Caco-2 (cell line): ENCODE measurements around the gene AUTS2. TPM values are rescaled to one million over a fixed set of nuclear protein-coding genes. Genes with fewer than 3 reads are reported as not detected.
A peak's percentile ranks its signal among the peaks of the same experiment; 100 is the strongest.

ENCODE experiments used
- BruUV-seq: library from RNA; stranded (reverse); fragments of 400-500 nt; replicated peaks from 2 replicates; lab custom pipeline; 2021; lab: Mats Ljungman, UMichigan
- CTCF ChIA-PET: fragments of 300-600 bp; sonication (Branson Sonifier 250); formaldehyde crosslinking; loops from one replicate; lab custom pipeline; 2022; ENCODE audit warnings: antibody characterized with exemption; lab: Charles Lee
- POLR2A ChIA-PET: fragments of 300-600 bp; sonication (Branson Sonifier 250); formaldehyde crosslinking; loops from one replicate; lab custom pipeline; 2022; ENCODE audit warnings: antibody characterized with exemption; lab: Charles Lee
- DNase-seq, 2 experiments: peaks; one replicate each; pipeline versions ENCODE4 v3.0.0 to v3.0.0-alpha.2; 2020 to 2022
- H3K27me3 ChIP-seq: replicated peaks from 2 replicates; pipeline ENCODE4 v1.6.0; 2011; ENCODE audit warnings: low read length; ENCODE audit not compliant: control insufficient read depth, insufficient read depth
- H3K36me3 ChIP-seq: 2 replicates; pipeline ENCODE4 v1.5.1; 2011; ENCODE audit warnings: low read length; ENCODE audit not compliant: control insufficient read depth, insufficient read depth
- H3K4me1 ChIP-seq: fragments of 250-450 bp; sonication (Bioruptor Pico); 2 replicates; pipeline ENCODE4 v1.5.1; 2020; ENCODE audit warnings: mild to moderate bottlenecking
- H3K4me3 ChIP-seq: 2 replicates; pipeline ENCODE4 v1.5.1; 2011; ENCODE audit warnings: low read depth, mild to moderate bottlenecking, control low read depth, low read length
- H3K9me3 ChIP-seq: fragments of 250-450 bp; sonication (Bioruptor Pico); 2 replicates; pipeline ENCODE4 v1.5.1; 2020; ENCODE audit warnings: mild to moderate bottlenecking, moderate library complexity
- H3K27ac Mint-ChIP-seq: one replicate; pipeline ENCODE4 v1.8.0; 2022; ENCODE audit warnings: mixed read lengths; ENCODE audit not compliant: unreplicated experiment
- H3K27me3 Mint-ChIP-seq: one replicate; pipeline ENCODE4 v1.8.0; 2022; ENCODE audit warnings: mixed read lengths; ENCODE audit not compliant: insufficient read depth, unreplicated experiment
- H3K36me3 Mint-ChIP-seq: one replicate; pipeline ENCODE4 v1.8.0; 2022; ENCODE audit warnings: mild to moderate bottlenecking, mixed read lengths; ENCODE audit not compliant: insufficient read depth, unreplicated experiment
- H3K4me1 Mint-ChIP-seq: one replicate; pipeline ENCODE4 v1.8.0; 2022; ENCODE audit warnings: low read depth, mixed read lengths; ENCODE audit not compliant: unreplicated experiment
- H3K4me3 Mint-ChIP-seq: one replicate; pipeline ENCODE4 v1.8.0; 2022; ENCODE audit warnings: mild to moderate bottlenecking, moderate library complexity, mixed read lengths; ENCODE audit not compliant: unreplicated experiment
- H3K9me3 Mint-ChIP-seq: one replicate; pipeline ENCODE4 v1.8.0; 2022; ENCODE audit warnings: mixed read lengths; ENCODE audit not compliant: unreplicated experiment
- intact Hi-C: fragments of 100-400 bp; cut with micrococcal nuclease; formaldehyde crosslinking; loops from one replicate; pipeline ENCODE4 v1.10.0; 2022; ENCODE audit not compliant: unreplicated experiment
- total RNA-seq: library from RNA; stranded (reverse); gene quantifications from 2 replicates; pipeline ENCODE4 v1.2.3, GENCODE V29; 2022
- TF ChIP-seq, protein P1 (sequence below), 2 experiments: fragments of 200-600 bp in 1 of 2; IDR thresholded peaks; 1 replicate in 1 of 2; 2 replicates in 1 of 2; pipeline versions ENCODE4 v1.5.1 to v1.8.0; 2011 to 2022; ENCODE audit warnings: antibody characterized with exemption in 1 of 2, control low read depth in 1 of 2, inconsistent platforms in 1 of 2, low read depth in 1 of 2, low read length in 1 of 2, mild to moderate bottlenecking in 1 of 2, moderate library complexity in 1 of 2; ENCODE audit not compliant: insufficient read depth in 1 of 2, severe bottlenecking in 1 of 2, unreplicated experiment in 1 of 2

Gene AUTS2
- total RNA-seq, 1 experiment from 2014 or later = 37.1 TPM

DNA sequence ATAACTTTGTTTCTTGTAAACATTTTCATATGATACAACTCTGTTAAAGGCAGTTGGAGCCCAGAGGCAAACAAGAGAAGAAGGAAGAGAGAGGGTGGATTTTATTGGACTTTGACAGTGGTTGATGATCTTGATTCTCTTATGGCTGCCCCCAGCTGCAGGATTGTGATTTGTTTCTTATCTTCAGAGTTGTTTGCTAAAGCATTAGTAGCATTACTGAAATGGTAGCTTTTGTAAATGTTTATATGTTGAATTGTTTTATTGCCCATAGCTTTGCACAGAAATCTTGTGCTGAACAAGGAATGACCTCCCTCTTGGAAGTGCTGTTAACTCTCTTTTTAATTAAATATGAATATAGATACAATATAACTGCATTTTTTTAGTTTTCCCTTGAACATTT lies 309.4 kb downstream of the AUTS2 start:
- BruUV-seq = no TSS peak
- Histone ChIP-seq H3K27me3 (peaks cover 4% of the 10 kb centered on the region; the same call in 1 of the 2 replicates), H3K9me3 (no peaks in the 10 kb centered on the region), H3K4me3 (no peak overlapping the region), H3K36me3 (no peaks in the 10 kb centered on the region), H3K4me1 (peaks cover 14% of the 10 kb centered on the region)
- ChIA-PET CTCF (no interaction called here), POLR2A (no interaction called here)
- Mint-ChIP-seq H3K4me3 (no peak overlapping the region), H3K9me3 (peaks cover 3% of the 10 kb centered on the region), H3K27me3 (peaks cover 8% of the 10 kb centered on the region), H3K36me3 (no peaks in the 10 kb centered on the region), H3K4me1 (peaks cover 11% of the 10 kb centered on the region), H3K27ac (no peak overlapping the region)
- TF ChIP-seq, protein P1, sequence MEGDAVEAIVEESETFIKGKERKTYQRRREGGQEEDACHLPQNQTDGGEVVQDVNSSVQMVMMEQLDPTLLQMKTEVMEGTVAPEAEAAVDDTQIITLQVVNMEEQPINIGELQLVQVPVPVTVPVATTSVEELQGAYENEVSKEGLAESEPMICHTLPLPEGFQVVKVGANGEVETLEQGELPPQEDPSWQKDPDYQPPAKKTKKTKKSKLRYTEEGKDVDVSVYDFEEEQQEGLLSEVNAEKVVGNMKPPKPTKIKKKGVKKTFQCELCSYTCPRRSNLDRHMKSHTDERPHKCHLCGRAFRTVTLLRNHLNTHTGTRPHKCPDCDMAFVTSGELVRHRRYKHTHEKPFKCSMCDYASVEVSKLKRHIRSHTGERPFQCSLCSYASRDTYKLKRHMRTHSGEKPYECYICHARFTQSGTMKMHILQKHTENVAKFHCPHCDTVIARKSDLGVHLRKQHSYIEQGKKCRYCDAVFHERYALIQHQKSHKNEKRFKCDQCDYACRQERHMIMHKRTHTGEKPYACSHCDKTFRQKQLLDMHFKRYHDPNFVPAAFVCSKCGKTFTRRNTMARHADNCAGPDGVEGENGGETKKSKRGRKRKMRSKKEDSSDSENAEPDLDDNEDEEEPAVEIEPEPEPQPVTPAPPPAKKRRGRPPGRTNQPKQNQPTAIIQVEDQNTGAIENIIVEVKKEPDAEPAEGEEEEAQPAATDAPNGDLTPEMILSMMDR (IDR thresholded peaks at IDR 0.05; ENCODE audit: insufficient read depth in 1 of 2, low read depth in 1 of 2, low read length in 1 of 2, severe bottlenecking in 1 of 2, unreplicated experiment in 1 of 2) = no peak
- DNase-seq = peak in 1 of 2 experiments; percentile 11
- intact Hi-C loops = no loop called here

DNA sequence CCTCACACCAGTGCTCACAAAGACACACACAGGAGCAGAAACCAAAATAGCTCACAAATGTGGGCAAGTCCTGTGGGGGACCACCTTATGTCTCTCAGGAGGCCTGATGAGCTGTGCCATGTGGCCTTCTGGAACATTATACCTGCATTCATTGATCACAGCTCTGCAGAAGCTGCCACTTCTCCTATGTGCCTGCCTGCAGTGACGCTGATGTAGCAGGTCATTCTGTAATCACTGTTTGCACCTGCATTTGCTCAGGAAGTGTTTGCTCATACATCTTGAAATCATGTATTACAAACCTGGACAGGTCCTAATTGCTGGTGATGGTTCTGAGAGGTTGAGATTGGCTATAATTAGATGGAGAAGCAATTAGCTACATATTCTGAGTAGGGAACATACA lies 310.2 kb downstream of the AUTS2 start:
- intact Hi-C loops = no loop called here
- peaks cover 11% of the 10 kb centered on the region for H3K4me1 Mint-ChIP-seq
- Histone ChIP-seq H3K4me3 (no peak overlapping the region), H3K27me3 (peaks cover 4% of the 10 kb centered on the region; the same call in 1 of the 2 replicates), H3K36me3 (no peaks in the 10 kb centered on the region), H3K4me1 (peaks cover 14% of the 10 kb centered on the region), H3K9me3 (no peaks in the 10 kb centered on the region)
- POLR2A ChIA-PET = no interaction called here
- DNase-seq = no peak
- no TSS peak for BruUV-seq
- H3K36me3 Mint-ChIP-seq = no peaks in the 10 kb centered on the region
- peaks cover 8% of the 10 kb centered on the region for H3K27me3 Mint-ChIP-seq
- H3K27ac Mint-ChIP-seq = no peak overlapping the region
- no peak overlapping the region for H3K4me3 Mint-ChIP-seq
- CTCF ChIA-PET = no interaction called here
- TF ChIP-seq, protein P1 (IDR thresholded peaks at IDR 0.05; ENCODE audit: insufficient read depth in 1 of 2, low read depth in 1 of 2, low read length in 1 of 2, severe bottlenecking in 1 of 2, unreplicated experiment in 1 of 2) = no peak
- peaks cover 6% of the 10 kb centered on the region for H3K9me3 Mint-ChIP-seq

DNA sequence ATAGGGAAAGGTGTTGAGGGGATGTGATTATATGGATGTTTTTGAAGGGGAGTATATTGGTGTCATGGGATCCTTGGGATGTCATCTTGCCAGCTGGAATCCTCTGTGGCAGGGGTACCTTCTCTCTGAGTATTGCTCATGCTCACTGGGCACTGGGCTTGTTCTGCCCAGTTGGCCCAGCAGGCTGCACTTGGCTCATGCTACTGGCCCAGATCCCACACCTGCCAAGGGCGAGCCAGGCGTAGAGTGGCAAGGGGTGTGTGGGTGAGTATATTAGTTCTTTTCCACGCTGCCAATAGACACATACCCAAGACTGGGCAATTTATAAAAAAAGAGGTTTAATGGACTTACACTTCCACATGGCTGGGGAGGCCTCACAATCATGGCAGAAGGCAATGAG lies 311.9 kb downstream of the AUTS2 start:
- ChIA-PET POLR2A (no interaction called here), CTCF (no interaction called here)
- Histone ChIP-seq H3K4me3 (no peak overlapping the region), H3K36me3 (no peaks in the 10 kb centered on the region), H3K4me1 (peaks cover 14% of the 10 kb centered on the region), H3K9me3 (no peaks in the 10 kb centered on the region), H3K27me3 (peaks cover 4% of the 10 kb centered on the region; the same call in 1 of the 2 replicates)
- TF ChIP-seq, protein P1 (IDR thresholded peaks at IDR 0.05; ENCODE audit: insufficient read depth in 1 of 2, low read depth in 1 of 2, low read length in 1 of 2, severe bottlenecking in 1 of 2, unreplicated experiment in 1 of 2) = no peak
- Mint-ChIP-seq H3K9me3 (peaks cover 6% of the 10 kb centered on the region), H3K27ac (no peak overlapping the region), H3K4me1 (peaks cover 11% of the 10 kb centered on the region), H3K36me3 (no peaks in the 10 kb centered on the region), H3K27me3 (peaks cover 3% of the 10 kb centered on the region), H3K4me3 (no peak overlapping the region)
- no peak for DNase-seq
- intact Hi-C loops = no loop called here
- no TSS peak for BruUV-seq
